ENCODE data around the gene CDCA5. TPM values are rescaled to one million over a fixed set of nuclear protein-coding genes. Genes with fewer than 3 reads are reported as not detected.

Gene CDCA5
- total RNA-seq, 1 experiment from 2014 or later = 119 TPM

- DNase-seq (ENCODE audit: low spot score) = no peak
- no peak overlapping the region for H3K27ac ChIP-seq (ENCODE audit: low read depth, low read length, poor library complexity, severe bottlenecking)
- H3K27me3 ChIP-seq (replicated peaks; ENCODE audit: insufficient read depth, low read depth, low read length, poor library complexity) = no peaks in the 10 kb centered on the region
- ChIA-PET POLR2A (ENCODE audit: low non-redundant PET) (interaction anchor here (0.6 kb wide), 1 partner anchor 300 kb away, joined by 3 read pairs; no protein-coding TSS in a partner anchor), CTCF (no interaction called here)
- H3K36me3 ChIP-seq (ENCODE audit: insufficient read depth, low read length, poor library complexity, severe bottlenecking) = no peaks in the 10 kb centered on the region
- no TSS peak for BruUV-seq (replicated peaks)
- intact Hi-C loops (cut with micrococcal nuclease; ENCODE audit: unreplicated experiment) = no loop called here
- no peak overlapping the region for H3K4me3 ChIP-seq (ENCODE audit: low read depth, low read length, poor library complexity, severe bottlenecking)
- H3K4me1 ChIP-seq (ENCODE audit: insufficient read depth, low read length, poor library complexity, severe bottlenecking) = no peaks in the 10 kb centered on the region
- no peaks in the 10 kb centered on the region for H3K9me3 ChIP-seq (ENCODE audit: low read depth, low read length, poor library complexity, severe bottlenecking)
- TF ChIP-seq EZH2 (IDR thresholded peaks at IDR 0.05; ENCODE audit: borderline replicate concordance, low read depth, low read length, poor library complexity, severe bottlenecking) (no peak), CTCF (conservative IDR thresholded peaks at IDR 0.05; ENCODE audit: low read depth, low read length) (no peak)
Observed at GRCh38 chr11:65103476-65103875, 19.6 kb upstream of the CDCA5 start.

GRCh38 chr11:65102142-65103095 lies 18.6 kb upstream of the CDCA5 start:
- no peaks in the 10 kb centered on the region for H3K9me3 ChIP-seq (ENCODE audit: low read depth, low read length, poor library complexity, severe bottlenecking)
- no peak overlapping the region for H3K27ac ChIP-seq (ENCODE audit: low read depth, low read length, poor library complexity, severe bottlenecking)
- POLR2A ChIA-PET (ENCODE audit: low non-redundant PET) = interaction anchor here (0.6 kb wide), 1 partner anchor 349 kb away, joined by 3 read pairs; no protein-coding TSS in a partner anchor
- CTCF ChIA-PET = no interaction called here
- no peak overlapping the region for H3K4me3 ChIP-seq (ENCODE audit: low read depth, low read length, poor library complexity, severe bottlenecking)
- H3K4me1 ChIP-seq (ENCODE audit: insufficient read depth, low read length, poor library complexity, severe bottlenecking) = no peaks in the 10 kb centered on the region
- no peaks in the 10 kb centered on the region for H3K27me3 ChIP-seq (replicated peaks; ENCODE audit: insufficient read depth, low read depth, low read length, poor library complexity)
- no peak for DNase-seq (ENCODE audit: low spot score)
- BruUV-seq (replicated peaks) = no TSS peak
- TF ChIP-seq EZH2 (IDR thresholded peaks at IDR 0.05; ENCODE audit: borderline replicate concordance, low read depth, low read length, poor library complexity, severe bottlenecking) (no peak), CTCF (conservative IDR thresholded peaks at IDR 0.05; ENCODE audit: low read depth, low read length) (no peak)
- peaks cover 2% of the 10 kb centered on the region for H3K36me3 ChIP-seq (ENCODE audit: insufficient read depth, low read length, poor library complexity, severe bottlenecking)
- intact Hi-C loops (cut with micrococcal nuclease; ENCODE audit: unreplicated experiment) = no loop called here

GRCh38 chr11:65100674-65101350 lies 17.0 kb upstream of the CDCA5 start:
- no peak overlapping the region for H3K4me3 ChIP-seq (ENCODE audit: low read depth, low read length, poor library complexity, severe bottlenecking)
- TF ChIP-seq CTCF (conservative IDR thresholded peaks at IDR 0.05; ENCODE audit: low read depth, low read length) (peak; percentile 29; the same call in 1 of the 2 replicates), EZH2 (IDR thresholded peaks at IDR 0.05; ENCODE audit: borderline replicate concordance, low read depth, low read length, poor library complexity, severe bottlenecking) (no peak)
- intact Hi-C loops (cut with micrococcal nuclease; ENCODE audit: unreplicated experiment) = no loop called here
- DNase-seq (ENCODE audit: low spot score) = no peak
- no peak overlapping the region for H3K27ac ChIP-seq (ENCODE audit: low read depth, low read length, poor library complexity, severe bottlenecking)
- H3K27me3 ChIP-seq (replicated peaks; ENCODE audit: insufficient read depth, low read depth, low read length, poor library complexity) = no peaks in the 10 kb centered on the region
- no peaks in the 10 kb centered on the region for H3K9me3 ChIP-seq (ENCODE audit: low read depth, low read length, poor library complexity, severe bottlenecking)
- H3K36me3 ChIP-seq (ENCODE audit: insufficient read depth, low read length, poor library complexity, severe bottlenecking) = peaks cover 3% of the 10 kb centered on the region
- POLR2A ChIA-PET (ENCODE audit: low non-redundant PET) = no interaction called here
- peaks cover 5% of the 10 kb centered on the region for H3K4me1 ChIP-seq (ENCODE audit: insufficient read depth, low read length, poor library complexity, severe bottlenecking)
- CTCF ChIA-PET = interaction anchor here (0.7 kb wide), 1 partner anchor 11 kb away, joined by 3 read pairs; the partner anchor contains the start of gene TM7SF2
- BruUV-seq (replicated peaks) = no TSS peak
